T-helper 2 cell treated with Interferon-gamma antibody and Interleukin-4, amounts not matched to agents 100 ng/mL and 5 ng/mL, for 36 hours (primary cell): Measurements from ENCODE around the gene GRID1. TPM values are rescaled to one million over a fixed set of nuclear protein-coding genes. Genes with fewer than 3 reads are reported as not detected.

ENCODE experiments used
- intact Hi-C: fragments of 100-400 bp; cut with micrococcal nuclease; formaldehyde crosslinking; loops from one replicate; pipeline ENCODE4 v1.15.1; 2023
- total RNA-seq: library from RNA; stranded (reverse); gene quantifications from 2 replicates; pipeline ENCODE4 v1.2.3, GENCODE V29; 2022

GRID1 gene
- total RNA-seq, 1 donor from 2014 or later = not detected

GRCh38 chr10:86371116-86371515 lies 4.5 kb upstream of the GRID1 start:
- intact Hi-C loops = no loop called here

GRCh38 chr10:86370006-86370585 lies 3.5 kb upstream of the GRID1 start:
- intact Hi-C loops = no loop called here

GRCh38 chr10:86368987-86369386 lies 2.4 kb upstream of the GRID1 start:
- intact Hi-C loops = no loop called here

GRCh38 chr10:86368046-86368445 lies 1.5 kb upstream of the GRID1 start:
- intact Hi-C loops = no loop called here

- intact Hi-C loops = no loop called here
Measured at GRCh38 chr10:86367152-86367951, 757 bp upstream of the GRID1 start.

GRCh38 chr10:86366902-86367151 lies 232 bp upstream of the GRID1 start:
- intact Hi-C loops = no loop called here

- intact Hi-C loops = no loop called here
Measured at GRCh38 chr10:86365346-86366032, 1.1 kb downstream of the GRID1 start.

GRCh38 chr10:86364491-86365345 lies 1.9 kb downstream of the GRID1 start:
- intact Hi-C loops = no loop called here

GRCh38 chr10:86363833-86364490 lies 2.6 kb downstream of the GRID1 start:
- intact Hi-C loops = no loop called here

GRCh38 chr10:86363184-86363832 lies 3.3 kb downstream of the GRID1 start:
- intact Hi-C loops = no loop called here

- intact Hi-C loops = no loop called here
Measured at GRCh38 chr10:86362586-86363183, 3.9 kb downstream of the GRID1 start.

GRCh38 chr10:86362129-86362527 lies 4.5 kb downstream of the GRID1 start:
- intact Hi-C loops = no loop called here

GRCh38 chr10:86361156-86362128 lies 5.2 kb downstream of the GRID1 start:
- intact Hi-C loops = no loop called here

- intact Hi-C loops = no loop called here
Measured at GRCh38 chr10:86360657-86361056, 5.9 kb downstream of the GRID1 start.

GRCh38 chr10:86359954-86360353 lies 6.6 kb downstream of the GRID1 start:
- intact Hi-C loops = no loop called here

GRCh38 chr10:86359111-86359510 lies 7.5 kb downstream of the GRID1 start:
- intact Hi-C loops = no loop called here

GRCh38 chr10:86357676-86358075 lies 8.9 kb downstream of the GRID1 start:
- intact Hi-C loops = no loop called here

GRCh38 chr10:86357041-86357440 lies 9.6 kb downstream of the GRID1 start:
- intact Hi-C loops = no loop called here

- intact Hi-C loops = no loop called here
Measured at GRCh38 chr10:86356296-86356695, 10.3 kb downstream of the GRID1 start.
